SK-N-MC (cell line): Measurements from ENCODE around the gene PEF1.

Experiments used
- DNase-seq: peaks from one replicate; pipeline ENCODE4 v3.0.0-alpha.2; 2011; ENCODE audit warnings: low read depth, low spot score
- H3K27ac ChIP-seq: fragments of 200-600 bp; sonication (generic); 2 replicates; pipeline ENCODE4 v1.5.1; 2016; ENCODE audit warnings: mixed run types
- H3K36me3 ChIP-seq: fragments of 200-600 bp; sonication (generic); 2 replicates; pipeline ENCODE4 v1.6.1; 2017; ENCODE audit warnings: antibody characterized with exemption, low read length, mixed read lengths; ENCODE audit not compliant: insufficient read depth
- H3K4me3 ChIP-seq: fragments of 200-600 bp; sonication (generic); 2 replicates; pipeline ENCODE4 v1.5.1; 2016
- H3K9ac ChIP-seq: fragments of 200-600 bp; sonication (generic); 2 replicates; pipeline ENCODE4 v1.8.0; 2017; ENCODE audit warnings: mixed run types, mixed read lengths; ENCODE audit not compliant: insufficient read length
- H3K9me3 ChIP-seq: fragments of 200-600 bp; sonication (generic); 2 replicates; pipeline ENCODE4 v1.6.1; 2017; ENCODE audit warnings: low read depth, mild to moderate bottlenecking, antibody characterized with exemption, low read length, moderate library complexity, mixed read lengths
- EZH2 ChIP-seq: fragments of 200-600 bp; sonication (generic); IDR thresholded peaks from one replicate; pipeline ENCODE4 v1.6.1; 2017; ENCODE audit warnings: antibody characterized with exemption
- FOXP2 ChIP-seq: optimal IDR thresholded peaks from 2 replicates; pipeline ENCODE3; 2011; ENCODE audit warnings: mild to moderate bottlenecking, moderate library complexity; ENCODE audit not compliant: insufficient read depth; ENCODE audit errors: extremely low read length, control extremely low read depth
- POLR2AphosphoS5 ChIP-seq: IDR thresholded peaks from 2 replicates; pipeline ENCODE4 v1.6.1; 2012; ENCODE audit warnings: mild to moderate bottlenecking, low read depth, low read length, borderline replicate concordance

The PEF1 gene

GRCh38 chr1:31585736-31586365 lies 58.8 kb downstream of the PEF1 start:
- H3K4me3 ChIP-seq = no peak overlapping the region
- H3K27ac ChIP-seq = no peak overlapping the region
- TF ChIP-seq FOXP2 (no peak), EZH2 (no peak), POLR2AphosphoS5 (no peak)
- no peak overlapping the region for H3K9ac ChIP-seq
- no peak for DNase-seq
- H3K9me3 ChIP-seq = no peaks in the 10 kb centered on the region
- H3K36me3 ChIP-seq = no peaks in the 10 kb centered on the region

- no peaks in the 10 kb centered on the region for H3K9me3 ChIP-seq
- no peaks in the 10 kb centered on the region for H3K36me3 ChIP-seq
- DNase-seq = no peak
- no peak overlapping the region for H3K27ac ChIP-seq
- H3K9ac ChIP-seq = no peak overlapping the region
- no peak for TF ChIP-seq FOXP2
- no peak for TF ChIP-seq EZH2
- TF ChIP-seq POLR2AphosphoS5 = no peak
- no peak overlapping the region for H3K4me3 ChIP-seq
Observed at GRCh38 chr1:31584869-31585735, 59.6 kb downstream of the PEF1 start.

GRCh38 chr1:31583995-31584868 lies 60.4 kb downstream of the PEF1 start:
- no peaks in the 10 kb centered on the region for H3K9me3 ChIP-seq
- no peak overlapping the region for H3K27ac ChIP-seq
- H3K9ac ChIP-seq = no peak overlapping the region
- H3K36me3 ChIP-seq = no peaks in the 10 kb centered on the region
- no peak for DNase-seq
- no peak overlapping the region for H3K4me3 ChIP-seq
- TF ChIP-seq FOXP2 = no peak
- no peak for TF ChIP-seq POLR2AphosphoS5
- TF ChIP-seq EZH2 = no peak

- no peak overlapping the region for H3K27ac ChIP-seq
Observed at GRCh38 chr1:31583082-31583994, 61.3 kb downstream of the PEF1 start.

GRCh38 chr1:31581821-31582810 lies 62.6 kb downstream of the PEF1 start:
- Histone ChIP-seq H3K4me3 (no peak overlapping the region), H3K27ac (no peak overlapping the region), H3K9ac (no peak overlapping the region), H3K9me3 (no peaks in the 10 kb centered on the region), H3K36me3 (no peaks in the 10 kb centered on the region)
- no peak for DNase-seq
- no peak for TF ChIP-seq FOXP2
- TF ChIP-seq EZH2 = no peak
- no peak for TF ChIP-seq POLR2AphosphoS5

More at GRCh38 chr1:31583082-31583994, 61.3 kb downstream of the PEF1 start:
- no peaks in the 10 kb centered on the region for H3K36me3 ChIP-seq
- TF ChIP-seq POLR2AphosphoS5 = no peak
- TF ChIP-seq EZH2 = no peak
- TF ChIP-seq FOXP2 = no peak
- no peak overlapping the region for H3K9ac ChIP-seq
- no peak for DNase-seq
- no peaks in the 10 kb centered on the region for H3K9me3 ChIP-seq
- no peak overlapping the region for H3K4me3 ChIP-seq

GRCh38 chr1:31580891-31581603 lies 63.6 kb downstream of the PEF1 start:
- Histone ChIP-seq H3K36me3 (no peaks in the 10 kb centered on the region), H3K9me3 (no peaks in the 10 kb centered on the region), H3K9ac (no peak overlapping the region), H3K27ac (no peak overlapping the region), H3K4me3 (no peak overlapping the region)
- TF ChIP-seq POLR2AphosphoS5 = no peak
- TF ChIP-seq FOXP2 = no peak
- TF ChIP-seq EZH2 = no peak
- DNase-seq = no peak
